CD4-positive, alpha-beta T cell treated with Interleukin-1 beta for 1 hour (primary cell): ENCODE measurements around the gene SLC24A3.
"Not testable (repeated sequence)": the region's sequence is repeated elsewhere in the genome, so short reads cannot be mapped to it uniquely, and the experiment has no call there.

Source experiments
- DNase-seq, 2 donors: peaks; one replicate each; pipeline ENCODE4 v3.0.0-alpha.2; 2020 to 2022

Gene SLC24A3

GRCh38 chr20:19735446-19735845 is 523.0 kb downstream of the SLC24A3 start:
- DNase-seq, result peak in 1 of 2 donors; percentile 65

DNA sequence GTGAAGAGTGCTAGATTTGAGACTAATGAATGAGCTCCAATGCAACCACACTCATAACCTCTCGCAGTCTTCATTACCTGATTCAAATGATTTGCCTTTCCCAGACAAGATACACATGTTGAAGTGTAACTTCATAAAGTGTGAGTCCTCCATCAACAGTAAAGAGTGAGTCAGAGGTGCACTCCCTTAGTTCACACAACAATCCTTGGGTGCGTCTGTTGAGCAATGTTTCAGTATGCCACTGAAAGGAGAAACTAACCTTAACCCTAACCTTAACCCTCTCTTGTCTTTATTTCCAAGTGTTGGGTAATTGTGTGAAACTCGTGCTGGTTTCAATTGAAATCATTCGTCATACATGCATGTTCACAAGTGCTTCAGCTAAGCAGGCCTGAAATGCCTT is 524.6 kb downstream of the SLC24A3 start:
- DNase-seq, result peak in 1 of 2 donors; percentile 53

- no peak for DNase-seq
Measured at GRCh38 chr20:19738951-19739350, 526.5 kb downstream of the SLC24A3 start.

DNA sequence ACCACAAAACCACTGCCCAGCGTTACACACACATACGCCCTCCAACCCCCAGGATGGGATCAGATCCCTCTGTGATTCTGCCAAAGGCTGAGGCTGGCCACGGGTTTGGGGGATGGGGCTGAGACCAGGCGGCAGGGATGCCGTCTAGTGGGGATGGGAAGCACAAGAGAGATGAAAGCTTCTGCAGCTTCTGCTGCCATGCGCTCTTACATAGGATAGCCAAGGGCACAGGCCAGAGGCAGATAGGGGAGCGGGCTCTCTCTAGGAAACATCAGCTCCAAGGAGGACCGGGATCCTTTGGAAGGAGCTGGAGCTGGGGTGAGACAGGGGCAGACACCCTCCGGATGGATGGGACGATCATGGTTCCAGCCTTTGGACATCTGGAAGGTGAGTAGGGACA is 526.9 kb downstream of the SLC24A3 start:
- no peak for DNase-seq

- no peak for DNase-seq
Measured at GRCh38 chr20:19740512-19740911, 528.1 kb downstream of the SLC24A3 start.

DNA sequence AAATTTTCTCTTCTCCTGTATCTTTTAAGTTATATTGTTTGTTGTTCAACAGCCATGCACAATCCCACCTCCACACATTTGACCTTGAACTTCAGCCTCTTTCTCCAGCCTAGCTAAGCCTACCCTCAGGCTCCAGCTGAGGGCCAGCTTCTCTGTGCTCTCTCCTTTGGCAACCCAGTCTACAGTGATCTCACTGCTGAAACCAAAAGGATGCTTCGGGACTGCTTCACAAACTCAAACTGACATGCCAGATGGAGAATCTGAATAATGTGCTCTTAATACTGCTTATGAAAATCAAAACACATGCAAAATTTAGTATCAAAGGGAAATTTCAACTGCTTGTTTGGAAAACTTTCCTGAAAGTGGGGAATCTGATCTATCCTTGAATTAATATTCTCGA is 529.5 kb downstream of the SLC24A3 start:
- DNase-seq, result no peak

GRCh38 chr20:19742974-19743639 is 530.7 kb downstream of the SLC24A3 start:
- DNase-seq, result peak in 1 of 2 donors; percentile 25

DNA sequence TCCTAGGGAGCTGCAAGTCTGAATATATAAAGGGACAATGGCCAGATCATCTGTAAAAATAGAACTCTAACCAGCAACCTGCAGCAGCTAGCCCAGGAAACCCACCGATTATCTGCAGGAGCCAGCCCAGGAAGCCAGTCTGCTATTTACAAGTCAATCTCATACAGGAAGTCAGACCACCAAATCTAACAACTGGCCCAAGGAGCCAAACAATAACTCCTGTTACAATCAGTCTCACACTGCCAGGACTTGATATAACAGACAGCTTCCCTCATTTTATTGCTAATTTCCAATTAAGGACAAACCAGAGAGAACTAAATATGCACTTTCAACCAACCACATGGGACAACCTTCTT is 531.2 kb downstream of the SLC24A3 start:
- no peak for DNase-seq

DNA sequence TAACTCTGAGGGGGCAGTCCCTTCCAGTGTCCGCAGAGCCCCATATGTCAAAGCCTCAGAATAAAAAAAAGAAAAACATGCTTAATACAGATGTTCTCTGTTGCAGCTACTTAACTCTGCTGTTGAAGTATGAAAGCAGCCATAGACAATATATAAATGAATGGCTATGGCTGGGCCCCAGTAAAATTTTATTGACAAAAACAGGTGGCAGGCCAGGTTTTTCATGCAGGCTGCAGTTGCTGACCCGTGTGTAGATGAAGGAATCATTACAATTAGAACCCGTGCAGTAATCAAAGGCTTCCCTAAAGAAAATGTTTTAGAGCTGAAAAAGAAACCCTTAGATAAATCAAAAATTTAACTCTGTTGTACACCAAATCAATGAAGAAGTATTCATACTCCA is 532.7 kb downstream of the SLC24A3 start:
- DNase-seq, result no peak

GRCh38 chr20:19745584-19745983 is 533.1 kb downstream of the SLC24A3 start:
- DNase-seq, result no peak

DNA sequence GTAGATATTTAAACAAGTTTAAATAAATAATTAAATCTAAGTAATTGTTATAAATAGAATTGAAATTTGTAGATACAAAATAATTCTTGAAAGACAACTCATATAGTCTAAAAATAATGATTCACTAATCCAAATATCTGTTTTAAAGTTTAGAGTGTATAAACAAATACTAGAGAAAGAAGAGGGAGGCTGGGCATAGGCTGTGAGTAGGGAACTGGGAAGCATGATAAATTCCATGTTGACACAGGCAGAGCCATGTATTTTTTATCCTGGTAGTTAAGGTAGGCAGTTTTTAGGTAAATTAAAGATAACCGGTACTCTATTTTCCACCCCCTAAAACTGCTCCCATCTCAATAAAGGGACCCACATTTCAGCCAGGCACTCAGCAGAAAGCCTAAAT is 534.0 kb downstream of the SLC24A3 start:
- DNase-seq, result no peak

GRCh38 chr20:19747903-19748302 is 535.5 kb downstream of the SLC24A3 start:
- no peak for DNase-seq

GRCh38 chr20:19748681-19749080 is 536.2 kb downstream of the SLC24A3 start:
- DNase-seq, result no peak

DNA sequence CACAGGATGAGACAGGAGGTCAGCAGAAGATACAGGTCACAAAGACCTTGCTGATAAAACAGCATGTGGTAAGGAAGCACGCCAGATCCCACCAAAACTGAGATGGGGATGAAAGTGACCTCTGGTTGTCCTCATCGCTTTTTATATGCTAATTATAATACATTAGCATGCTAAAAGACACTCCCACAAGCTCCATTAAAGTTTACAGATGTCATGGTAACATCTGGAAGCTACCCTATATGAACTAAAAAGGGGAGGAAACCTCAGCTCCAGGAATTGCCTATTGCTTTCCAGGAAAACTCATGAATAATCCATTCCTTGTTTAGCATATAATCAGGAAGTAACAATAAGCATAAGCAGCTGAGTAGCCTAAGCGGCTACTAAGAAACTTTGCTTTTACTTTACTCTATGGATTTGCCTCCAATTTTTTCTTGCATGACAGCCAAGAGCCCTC is 537.2 kb downstream of the SLC24A3 start:
- no peak for DNase-seq

DNA sequence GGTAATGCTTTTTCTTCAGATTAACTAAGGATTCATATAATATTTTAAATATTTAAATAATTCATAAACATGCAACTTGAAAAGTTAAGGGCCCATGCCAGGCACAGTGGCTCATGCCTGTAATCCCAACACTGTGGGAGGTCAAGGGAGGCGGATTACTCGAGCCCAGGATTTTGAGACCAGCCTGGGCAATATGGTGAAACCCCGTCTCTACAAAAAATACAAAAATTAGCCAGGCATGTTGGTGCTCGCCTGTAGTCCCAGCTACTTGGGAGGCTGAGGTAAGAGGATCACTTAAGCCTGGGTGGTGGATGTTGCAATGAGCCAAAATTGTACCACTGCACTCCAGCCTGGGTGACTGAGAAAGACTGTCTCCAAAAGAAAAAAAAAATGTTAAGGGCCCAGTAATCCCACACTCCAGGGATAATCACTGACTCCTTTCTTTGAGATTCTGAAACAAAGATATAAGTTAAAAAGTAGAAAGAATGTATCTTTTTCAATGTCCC is 537.7 kb downstream of the SLC24A3 start:
- no peak for DNase-seq

GRCh38 chr20:19750907-19751636 is 538.6 kb downstream of the SLC24A3 start:
- DNase-seq, result no peak

- DNase-seq, result not testable (repeated sequence)
Measured at GRCh38 chr20:19754201-19754600, 541.8 kb downstream of the SLC24A3 start.

GRCh38 chr20:19756761-19757486 is 544.5 kb downstream of the SLC24A3 start:
- no peak for DNase-seq

DNA sequence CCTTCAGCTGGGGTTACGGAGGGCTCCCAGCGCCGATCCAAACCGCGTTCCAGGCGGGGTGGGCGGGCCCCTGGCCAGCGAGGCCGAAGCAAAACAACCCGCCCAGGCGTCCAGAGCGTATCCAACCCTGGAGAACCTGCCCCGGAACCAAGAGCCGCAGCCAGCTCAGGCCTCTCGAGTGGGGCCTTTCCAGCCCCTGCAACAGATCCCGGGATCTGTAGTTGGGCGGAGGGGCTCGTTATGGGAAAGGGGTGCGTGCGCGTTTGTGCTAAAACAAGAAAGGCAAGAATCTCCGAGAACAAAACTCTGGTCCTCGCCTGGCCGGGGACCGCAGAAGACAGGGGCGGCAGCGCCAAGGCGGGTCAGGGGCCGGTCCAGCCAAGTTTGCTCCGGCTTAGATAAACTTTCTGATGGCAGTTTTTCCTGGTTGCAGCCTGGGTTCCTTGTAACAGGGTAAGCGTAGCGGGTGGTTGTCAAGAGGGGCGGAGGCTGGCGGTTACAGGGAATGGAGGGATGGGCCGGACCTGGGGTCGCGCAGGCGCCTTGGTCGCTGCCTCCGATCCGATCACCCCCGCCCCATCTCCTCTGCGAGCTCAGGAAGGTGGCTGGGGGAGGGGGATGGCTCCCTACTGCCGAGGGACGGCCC is 545.2 kb downstream of the SLC24A3 start:
- DNase-seq, result peak in 1 of 2 donors; percentile 58

DNA sequence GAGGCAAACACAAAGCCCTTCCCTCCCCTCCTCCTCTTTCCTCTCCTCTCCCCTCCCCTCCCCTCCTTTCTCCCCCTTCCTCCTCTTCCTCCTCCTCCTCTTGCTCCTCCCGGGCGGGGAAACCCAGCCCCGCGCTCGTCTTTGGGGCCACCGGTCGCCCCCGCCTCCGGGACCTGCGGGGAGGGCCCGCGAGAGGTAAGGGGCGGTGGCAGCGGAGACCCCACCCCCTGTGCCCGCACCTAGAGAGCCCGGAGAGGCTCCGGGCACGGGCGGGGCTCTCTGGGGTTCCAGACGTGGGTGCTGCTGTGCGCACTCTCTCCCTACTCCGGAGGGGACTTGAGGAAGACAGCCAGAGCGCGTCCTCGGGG is 545.7 kb downstream of the SLC24A3 start, which contains the start of gene RIN2:
Gene RIN2 (plus strand): TSS at position 126 of the 368 bp plus-strand sequence. CDS start 131,344 bp downstream, outside the sequence.
- no peak for DNase-seq

- DNase-seq, result peak in 1 of 2 donors; percentile 34
Measured at GRCh38 chr20:19758501-19759331, 546.3 kb downstream of the SLC24A3 start.

- DNase-seq, result no peak
Measured at GRCh38 chr20:19760371-19760721, 547.9 kb downstream of the SLC24A3 start.
